GF-D8 (cell line): Measurements from ENCODE around the gene GPNMB.
A peak's percentile ranks its signal among the peaks of the same experiment; 100 is the strongest.

Experiments used
- DNase-seq: peaks from one replicate; lab custom pipeline; 2025; lab: John Stamatoyannopoulos, UW

Gene GPNMB

DNA sequence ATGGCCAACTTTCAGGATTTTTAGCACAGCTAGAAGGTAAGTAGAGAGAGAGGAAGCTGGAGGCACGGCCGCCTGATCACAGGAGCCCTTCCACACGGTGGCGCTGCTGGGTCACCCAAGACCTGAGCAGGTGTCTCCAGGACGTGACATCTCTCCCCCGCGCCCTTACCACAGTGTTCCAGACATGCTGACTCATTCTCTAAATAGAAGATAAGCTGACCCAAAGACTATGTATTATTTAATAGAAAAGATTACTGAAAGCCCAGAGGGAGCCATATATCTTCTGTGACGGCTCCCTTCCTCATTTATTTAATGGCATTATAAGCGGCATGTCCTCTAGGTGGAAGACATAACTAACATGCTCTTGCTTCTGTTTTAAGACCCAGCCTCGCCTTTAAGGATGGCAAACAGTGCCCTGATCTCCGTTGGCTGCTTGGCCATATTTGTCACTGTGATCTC is 26.6 kb downstream of the GPNMB start:
- peak; percentile 88 for DNase-seq

DNA sequence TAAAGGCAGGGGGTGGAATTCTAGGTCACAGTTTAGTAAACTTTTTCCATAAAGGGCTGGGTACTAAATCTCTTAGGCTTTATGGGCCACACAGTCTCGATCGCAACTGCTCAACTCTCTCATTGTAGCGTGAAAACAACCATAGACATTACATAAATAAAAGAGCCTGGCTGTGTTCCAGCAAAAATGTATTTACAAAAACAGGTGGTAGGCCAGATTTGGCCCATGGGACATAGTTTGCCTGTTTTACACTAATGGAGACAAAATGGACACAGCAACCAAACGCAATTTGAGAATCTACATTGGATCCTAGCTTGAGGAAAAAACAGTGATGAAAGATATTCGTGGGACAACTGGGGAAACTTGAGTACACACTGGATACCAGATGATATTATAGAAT is 29.3 kb downstream of the GPNMB start:
- no peak for DNase-seq

- peak; percentile 86 for DNase-seq
Observed at GRCh38 chr7:23276376-23276775, 29.8 kb downstream of the GPNMB start.

GRCh38 chr7:23276947-23277346 is 30.4 kb downstream of the GPNMB start:
- no peak for DNase-seq

GRCh38 chr7:23277359-23277989 is 30.9 kb downstream of the GPNMB start:
- peak; percentile 86 for DNase-seq

DNA sequence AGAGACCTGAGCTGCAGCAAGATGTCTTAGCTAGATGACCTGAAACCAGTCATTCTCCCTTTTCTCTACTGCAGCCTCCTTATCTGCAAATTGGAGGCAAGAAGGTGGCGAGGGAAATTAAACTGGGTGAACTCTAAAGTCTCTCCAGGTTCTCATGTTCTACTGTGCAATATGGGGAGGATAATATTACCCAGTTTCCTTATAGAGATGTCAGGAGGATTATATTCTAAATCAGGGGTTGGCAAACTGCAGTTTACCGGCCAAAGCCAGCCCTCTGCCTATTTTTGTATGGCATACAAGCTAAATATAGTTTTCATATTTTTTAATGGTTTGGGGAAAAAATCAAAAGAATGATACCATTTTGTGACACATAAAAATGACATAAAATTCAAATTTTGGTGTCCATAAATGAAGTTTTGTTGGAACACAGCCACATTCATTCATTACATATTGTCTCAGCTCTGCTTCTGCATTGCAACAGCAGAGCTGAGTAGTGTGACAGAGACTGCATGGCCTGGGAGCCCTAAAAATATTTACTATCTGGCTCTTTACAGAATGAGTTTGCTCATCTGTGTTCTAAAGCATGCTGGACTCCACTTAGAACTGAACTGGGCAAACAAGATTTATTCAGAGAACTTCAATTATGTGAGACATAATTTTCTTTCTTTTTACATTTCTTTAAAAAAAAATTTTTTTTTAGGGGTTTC is 33.4 kb downstream of the GPNMB start:
- DNase-seq, result no peak

DNA sequence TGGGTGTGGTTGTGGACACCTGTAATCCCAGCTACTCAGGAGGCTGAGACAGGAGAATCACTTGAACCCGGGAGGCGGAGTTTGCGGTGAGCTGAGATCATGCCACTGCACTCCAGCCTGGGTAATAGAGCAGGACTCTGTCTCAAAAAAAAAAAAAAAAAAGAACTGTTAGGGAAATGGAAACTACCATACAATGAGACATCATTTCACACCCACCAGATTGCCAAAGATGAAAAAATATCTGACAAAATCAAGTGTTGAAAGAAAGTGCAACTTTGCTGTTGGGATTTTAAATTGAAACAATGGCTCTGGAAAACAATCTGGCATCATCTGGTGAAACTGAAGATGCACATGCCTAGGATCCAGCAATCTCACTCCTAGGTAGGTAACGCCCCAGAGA is 36.5 kb downstream of the GPNMB start:
- DNase-seq, result no peak

- no peak for DNase-seq
Observed at GRCh38 chr7:23284871-23285270, 38.3 kb downstream of the GPNMB start.

DNA sequence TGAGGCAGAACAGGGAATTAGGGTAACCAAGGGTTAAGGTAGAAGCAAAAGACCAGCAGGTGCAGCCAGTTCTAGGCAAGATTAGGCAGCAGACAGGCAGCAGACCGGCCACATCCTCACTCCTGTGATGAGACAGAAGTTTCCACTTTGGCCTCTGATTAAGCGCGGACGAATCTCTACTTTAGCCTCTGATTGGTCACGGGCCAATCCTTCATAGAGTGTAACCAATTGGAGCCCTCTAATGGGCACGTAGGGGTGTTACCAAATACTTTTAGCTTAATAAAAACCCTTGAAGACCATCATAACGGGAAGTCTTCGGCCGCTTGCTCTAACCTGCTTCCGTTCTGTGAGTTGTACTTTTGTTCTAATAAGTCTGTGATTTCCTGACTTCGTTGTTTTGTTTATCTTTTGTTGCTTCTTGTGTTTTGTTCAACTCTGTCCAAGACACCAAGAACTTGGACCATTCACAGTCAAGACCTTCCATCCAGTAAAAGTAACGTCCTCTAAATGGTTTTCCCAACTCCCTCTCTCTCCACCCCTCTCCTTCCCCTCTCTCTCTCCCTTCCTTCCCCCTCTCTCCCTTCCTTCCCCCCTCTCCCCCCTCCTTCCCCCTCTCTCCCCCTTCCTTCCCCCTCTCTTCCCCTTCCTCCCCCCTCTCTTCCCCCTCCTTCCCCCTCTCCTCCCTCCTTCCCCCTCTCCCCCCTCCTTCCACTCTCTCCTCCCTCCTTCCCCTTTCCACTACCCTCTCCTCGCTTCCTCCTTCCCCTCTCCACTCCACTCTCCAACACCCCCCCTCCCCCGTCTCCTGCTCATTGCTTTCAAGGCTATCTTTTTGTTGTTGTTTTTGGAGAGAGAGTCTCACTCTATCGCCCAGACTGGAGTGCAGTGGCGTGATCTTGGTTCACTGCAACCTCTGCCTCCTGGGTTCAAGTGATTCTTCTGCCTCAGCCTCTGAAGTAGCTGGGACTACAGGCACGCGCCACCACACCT is 39.4 kb downstream of the GPNMB start:
- DNase-seq, result no peak

- peak; percentile 79 for DNase-seq
Observed at GRCh38 chr7:23287612-23288011, 41.0 kb downstream of the GPNMB start.

GRCh38 chr7:23290993-23291392 is 44.4 kb downstream of the GPNMB start:
- no peak for DNase-seq

GRCh38 chr7:23291957-23292560 is 45.5 kb downstream of the GPNMB start:
- DNase-seq, result no peak

- DNase-seq, result no peak
Observed at GRCh38 chr7:23292623-23293022, 46.0 kb downstream of the GPNMB start.

DNA sequence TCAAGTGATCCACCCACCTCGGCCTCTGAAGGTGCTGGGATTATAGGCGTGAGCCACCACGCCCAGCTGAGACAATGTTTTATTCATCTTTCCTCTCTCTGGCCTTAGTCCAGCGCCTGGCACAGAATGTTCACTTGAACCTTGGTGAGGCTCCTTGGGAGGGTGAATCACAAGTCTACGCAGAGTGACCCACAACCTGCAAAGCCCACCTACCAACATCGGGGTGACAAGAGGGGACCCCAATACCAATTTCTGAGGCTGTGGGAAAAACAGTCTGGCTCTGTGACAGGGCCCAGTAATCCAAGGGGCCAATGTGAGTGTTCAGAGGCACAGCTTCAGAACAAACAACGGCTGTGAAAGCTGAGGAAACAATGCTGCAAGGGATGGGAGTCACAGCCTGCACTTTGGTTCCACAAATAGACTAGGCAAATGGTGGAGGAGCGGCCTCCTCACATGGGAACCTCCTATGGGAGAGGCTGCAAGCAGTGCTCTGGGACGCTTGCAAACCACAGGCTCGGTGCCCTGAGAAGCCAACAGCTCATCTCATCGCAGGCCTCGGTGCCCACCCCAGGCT is 47.0 kb downstream of the GPNMB start:
- DNase-seq, result no peak

GRCh38 chr7:23294549-23295400 is 48.2 kb downstream of the GPNMB start:
- peak; percentile 17 for DNase-seq

DNA sequence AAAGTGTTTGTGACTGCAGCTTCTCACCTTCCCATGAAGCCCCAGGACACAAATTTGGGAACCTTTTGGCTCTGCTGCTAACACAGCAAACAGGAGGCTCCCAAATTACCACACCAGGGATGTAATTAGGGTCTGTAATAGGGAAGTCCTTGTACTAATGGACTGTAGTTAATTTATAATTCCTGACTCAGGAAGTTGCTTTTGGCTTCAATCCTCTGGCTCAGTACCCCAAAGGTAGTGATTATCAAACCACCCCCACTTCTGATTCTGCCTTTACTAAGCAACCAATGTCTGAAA is 48.8 kb downstream of the GPNMB start:
- DNase-seq, result no peak

DNA sequence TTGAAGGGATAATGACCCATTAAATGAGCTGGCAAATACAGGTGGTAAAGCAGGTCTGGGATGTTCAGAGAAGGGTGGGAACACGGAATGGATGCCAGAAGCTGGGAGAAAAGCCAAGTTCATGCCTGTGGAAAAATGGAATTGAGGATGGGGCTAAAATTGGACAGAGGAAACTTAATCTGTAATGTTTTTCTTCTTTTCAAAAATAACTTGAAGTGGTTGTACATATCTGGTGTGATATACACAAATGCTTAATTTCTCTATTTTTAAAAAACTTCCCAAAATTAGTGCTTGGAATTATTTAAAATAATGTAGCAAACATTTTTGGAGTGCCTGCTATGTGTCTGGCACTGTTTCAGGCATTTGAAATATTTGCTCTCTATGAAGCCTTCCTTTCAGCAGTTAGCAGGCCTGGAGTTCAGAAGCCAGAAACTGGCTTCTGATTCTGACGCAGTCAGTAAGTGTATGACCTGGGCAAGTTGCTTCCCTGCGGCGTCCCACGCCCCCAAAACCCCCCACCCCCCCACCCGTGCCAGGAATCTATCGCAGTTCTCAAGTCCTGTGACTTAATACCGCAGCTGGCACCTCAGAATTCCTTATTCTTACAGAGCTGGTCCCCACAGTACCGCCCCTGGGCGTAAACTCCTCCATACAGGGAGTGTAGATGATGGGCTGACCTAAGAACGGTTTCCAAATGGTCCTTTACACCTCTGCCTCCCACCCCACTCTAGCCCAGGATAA is 51.7 kb downstream of the GPNMB start:
- DNase-seq, result no peak

DNA sequence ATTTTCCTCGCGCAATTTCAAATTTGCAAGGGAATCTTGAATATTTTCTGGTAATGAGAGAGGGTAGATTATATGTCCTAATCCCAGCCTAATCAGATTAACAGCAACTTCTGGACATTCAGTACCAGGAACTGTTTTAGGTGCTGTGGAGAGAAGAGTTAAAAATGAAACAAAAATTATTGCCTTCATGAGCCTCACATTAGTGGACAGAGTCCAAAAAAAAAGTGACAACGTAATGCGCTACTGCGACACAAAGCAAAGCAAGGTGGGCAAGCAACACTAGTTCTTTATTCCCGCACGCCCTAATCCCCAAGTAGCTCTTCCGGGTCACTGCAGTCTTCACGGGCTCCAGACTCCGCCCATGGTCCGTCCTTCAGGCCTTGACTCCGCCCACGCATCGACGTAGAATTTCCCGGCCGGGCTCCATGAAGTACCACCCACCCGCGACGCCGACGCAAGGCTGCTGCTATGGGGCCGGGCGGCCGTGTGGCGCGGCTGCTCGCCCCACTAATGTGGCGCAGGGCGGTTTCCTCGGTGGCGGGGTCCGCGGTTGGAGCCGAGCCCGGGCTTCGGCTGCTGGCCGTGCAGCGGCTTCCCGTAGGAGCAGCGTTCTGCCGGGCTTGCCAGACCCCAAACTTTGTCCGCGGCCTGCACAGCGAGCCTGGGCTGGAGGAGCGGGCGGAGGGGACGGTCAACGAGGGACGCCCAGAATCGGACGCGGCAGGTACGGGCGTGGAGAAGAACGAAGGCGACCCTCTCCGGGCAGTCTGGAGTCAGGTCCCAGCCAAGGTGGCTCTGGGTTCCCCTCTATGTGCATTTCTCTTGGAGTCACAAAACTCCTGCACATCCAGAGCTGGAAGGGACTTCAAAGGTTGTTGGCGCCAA is 52.6 kb downstream of the GPNMB start, which contains the start of gene MALSU1:
MALSU1 (plus strand) TSS at position 455 of the 885 bp plus-strand sequence; CDS start at position 469, 14 bp downstream.
- DNase-seq, result peak; percentile 97

DNA sequence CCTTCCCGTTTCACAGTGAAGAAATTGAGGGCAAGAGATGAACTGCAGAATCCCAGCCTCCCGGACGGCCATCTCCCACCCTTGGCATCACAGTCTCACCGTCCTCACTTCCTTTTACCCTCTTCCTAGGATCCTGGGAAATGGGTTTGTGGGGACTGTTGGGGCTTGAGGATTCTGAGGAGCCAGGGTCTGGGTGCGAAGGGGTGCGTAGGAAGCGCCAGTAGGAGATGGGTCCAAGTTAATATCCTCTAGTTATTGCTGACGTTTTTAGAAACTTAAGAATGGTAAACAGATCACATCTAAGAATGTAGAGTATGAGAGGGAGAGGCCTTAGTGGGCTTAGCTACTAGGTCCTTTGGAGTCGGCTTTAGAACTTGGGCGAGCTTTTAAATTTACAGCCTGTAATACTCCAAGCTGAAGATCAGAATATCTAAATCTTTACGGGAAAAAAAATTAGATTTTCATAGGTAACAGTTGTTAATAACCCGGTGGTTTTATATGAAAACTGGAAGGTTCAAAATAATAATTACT is 53.3 kb downstream of the GPNMB start:
- DNase-seq, result no peak
